Transverse colon (tissue), 4 donors: ENCODE data around the gene TTLL6.
A peak's percentile ranks its signal among the peaks of the same experiment; 100 is the strongest.

Experiments used
- CTCF ChIP-seq, 5 experiments: fragments of 200-600 bp in 3 of 5; fragments of 450-650 bp in 2 of 5; sonication (generic) in 3 of 5; IDR thresholded peaks; 1 replicate in 2 of 5; 2 replicates in 3 of 5; pipeline ENCODE4 v1.5.1; 2016 to 2017; ENCODE audit warnings: antibody characterized with exemption in 5 of 5, inconsistent platforms in 3 of 5, mild to moderate bottlenecking in 2 of 5, moderate library complexity in 1 of 5
- POLR2A ChIP-seq: fragments of 450-650 bp; IDR thresholded peaks from one replicate; pipeline ENCODE4 v1.6.1; 2016; ENCODE audit warnings: antibody characterized with exemption, mild to moderate bottlenecking, moderate library complexity
- POLR2AphosphoS5 ChIP-seq, 3 donors: sonication (generic); formaldehyde crosslinking; IDR thresholded peaks; one replicate each; pipeline ENCODE4 v1.6.1; 2016; ENCODE audit warnings: antibody characterized with exemption in 3 of 3

- no peak for TF ChIP-seq CTCF (IDR thresholded peaks at IDR 0.05)
- TF ChIP-seq POLR2A: no peak
- peak in 1 of 3 donors; percentile 40 for TF ChIP-seq POLR2AphosphoS5 (IDR thresholded peaks at IDR 0.05)
Measured at GRCh38 chr17:48718761-48719641, 98.0 kb downstream of the TTLL6 start.
